Left lobe of liver (tissue), 2 donors: Measurements from ENCODE around the gene PHYH. TPM values are rescaled to one million over a fixed set of nuclear protein-coding genes. Genes with fewer than 3 reads are reported as not detected.

Experiments used
- ATAC-seq: fragments of 200-7000 bp; cut with Tn5 transposase; one replicate; pipeline ENCODE4 v1.9.1; 2020; ENCODE audit warnings: mild to moderate bottlenecking, moderate library complexity
- DNase-seq: peaks from one replicate; pipeline ENCODE4 v3.0.0-alpha.2; 2020; ENCODE audit warnings: low spot score
- total RNA-seq: library from RNA; stranded (reverse); gene quantifications from one replicate; pipeline ENCODE4 v1.2.1, GENCODE V29; 2021
- donor health status: DM: no; HTN: no; CAD: no; lungs with moderate emphysema.
- donor health status: DM: no; HTN: yes; CAD: no.

PHYH gene
- total RNA-seq, 1 donor from 2014 or later: 140 TPM

- DNase-seq (no peak), ATAC-seq (no peak)
Measured at GRCh38 chr10:13231808-13232207, 68.1 kb downstream of the PHYH start.

- DNase-seq (no peak), ATAC-seq (no peak)
Measured at GRCh38 chr10:13231190-13231589, 68.7 kb downstream of the PHYH start.

Other genes starting within 250 kb of the PHYH start
- 34.8 TPM for gene OPTN, start 199.9 kb downstream of the PHYH start, total RNA-seq
- gene MCM10, start 138.5 kb downstream of the PHYH start, total RNA-seq: 0.33 TPM
- not detected for gene UCMA, start 65.7 kb downstream of the PHYH start, total RNA-seq
- 33.8 TPM for gene SEPHS1, start 48.2 kb upstream of the PHYH start, total RNA-seq
- gene BEND7, start 228.9 kb upstream of the PHYH start, total RNA-seq: 14.9 TPM